Transverse colon (tissue), 4 donors: ENCODE measurements around the gene NCAN.

ENCODE experiments used
- CTCF ChIP-seq, 5 experiments: fragments of 200-600 bp in 3 of 5; fragments of 450-650 bp in 2 of 5; sonication (generic) in 3 of 5; IDR thresholded peaks; 1 replicate in 2 of 5; 2 replicates in 3 of 5; pipeline ENCODE4 v1.5.1; 2016 to 2017; ENCODE audit warnings: antibody characterized with exemption in 5 of 5, inconsistent platforms in 3 of 5, mild to moderate bottlenecking in 2 of 5, moderate library complexity in 1 of 5
- POLR2A ChIP-seq: fragments of 450-650 bp; IDR thresholded peaks from one replicate; pipeline ENCODE4 v1.6.1; 2016; ENCODE audit warnings: antibody characterized with exemption, mild to moderate bottlenecking, moderate library complexity
- POLR2AphosphoS5 ChIP-seq, 3 donors: sonication (generic); formaldehyde crosslinking; IDR thresholded peaks; one replicate each; pipeline ENCODE4 v1.6.1; 2016; ENCODE audit warnings: antibody characterized with exemption in 3 of 3

GRCh38 chr19:19238126-19238894, 26.6 kb downstream of the NCAN start:
- TF ChIP-seq CTCF (IDR thresholded peaks at IDR 0.05): no peak
- no peak for TF ChIP-seq POLR2AphosphoS5 (IDR thresholded peaks at IDR 0.05)
- no peak for TF ChIP-seq POLR2A
